GM06990 (cell line): Measurements from ENCODE around the gene UBE2V1.
"Not testable (repeated sequence)": the region's sequence is repeated elsewhere in the genome, so short reads cannot be mapped to it uniquely, and the experiment has no call there.

Source experiments
- DNase-seq: peaks from one replicate; pipeline ENCODE4 v3.0.0-alpha.2; 2011; ENCODE audit not compliant: insufficient read length; ENCODE audit errors: extremely low read depth
- H3K27me3 ChIP-seq: replicated peaks from 2 replicates; pipeline ENCODE4 v1.6.0; 2011; ENCODE audit warnings: low read length; ENCODE audit not compliant: control insufficient read depth, insufficient read depth
- H3K36me3 ChIP-seq: 2 replicates; pipeline ENCODE4 v1.5.1; 2011; ENCODE audit warnings: low read length; ENCODE audit not compliant: control insufficient read depth, insufficient read depth
- H3K4me3 ChIP-seq: replicated peaks from 2 replicates; pipeline ENCODE4 v1.5.1; 2011; ENCODE audit warnings: low read depth, mild to moderate bottlenecking, control low read depth, low read length
- CTCF ChIP-seq: IDR thresholded peaks from 2 replicates; pipeline ENCODE4 v1.5.1; 2011; ENCODE audit warnings: low read length, control low read depth, mild to moderate bottlenecking, inconsistent platforms; ENCODE audit not compliant: insufficient read depth, poor library complexity, severe bottlenecking

UBE2V1 gene

GRCh38 chr20:50083034-50083433, 29.9 kb downstream of the UBE2V1 start:
- no peaks in the 10 kb centered on the region for H3K27me3 ChIP-seq
- no peak for TF ChIP-seq CTCF
- no peak overlapping the region for H3K4me3 ChIP-seq
- H3K36me3 ChIP-seq, result peaks cover 11% of the 10 kb centered on the region
- DNase-seq, result no peak

GRCh38 chr20:50082056-50082455, 30.9 kb downstream of the UBE2V1 start:
- H3K27me3 ChIP-seq, H3K4me3 ChIP-seq, DNase-seq, H3K36me3 ChIP-seq: not testable (repeated sequence)

GRCh38 chr20:50077818-50078601, 34.9 kb downstream of the UBE2V1 start:
- H3K4me3 ChIP-seq, result no peak overlapping the region
- H3K27me3 ChIP-seq, result no peaks in the 10 kb centered on the region
- H3K36me3 ChIP-seq, result peaks cover 6% of the 10 kb centered on the region
- DNase-seq, result no peak
- TF ChIP-seq CTCF, result no peak

GRCh38 chr20:50073500-50073899, 39.5 kb downstream of the UBE2V1 start:
- DNase-seq, result no peak
- H3K27me3 ChIP-seq, result no peaks in the 10 kb centered on the region
- no peaks in the 10 kb centered on the region for H3K36me3 ChIP-seq
- no peak overlapping the region for H3K4me3 ChIP-seq
- no peak for TF ChIP-seq CTCF

GRCh38 chr20:50071039-50071888, 41.7 kb downstream of the UBE2V1 start:
- DNase-seq, result peak; percentile 88
- no peaks in the 10 kb centered on the region for H3K36me3 ChIP-seq
- peak; percentile 99 for TF ChIP-seq CTCF
- no peaks in the 10 kb centered on the region for H3K27me3 ChIP-seq
- H3K4me3 ChIP-seq, result peak overlapping the region; percentile 47

- Histone ChIP-seq H3K4me3 (no peak overlapping the region), H3K27me3 (no peaks in the 10 kb centered on the region), H3K36me3 (no peaks in the 10 kb centered on the region)
- TF ChIP-seq CTCF, result peak; percentile 8
- DNase-seq, result no peak
Measured at GRCh38 chr20:50070361-50070760, 42.6 kb downstream of the UBE2V1 start.
